Pancreas (tissue), 10 donors: ENCODE measurements around the gene GNAT2. TPM values are rescaled to one million over a fixed set of nuclear protein-coding genes. Genes with fewer than 3 reads are reported as not detected.
A peak's percentile ranks its signal among the peaks of the same experiment; 100 is the strongest.

Experiments
- ATAC-seq, 4 donors: fragments of 200-7000 bp; cut with Tn5 transposase; one replicate each; pipeline versions ENCODE4 v1.8.0 to v1.9.1; 2020; ENCODE audit warnings: mild to moderate bottlenecking in 4 of 4, moderate library complexity in 4 of 4
- DNase-seq, 6 donors: peaks; one replicate each; pipeline ENCODE4 v3.0.0-alpha.2; 2020
- FAIRE-seq: peaks from 2 replicates; lab custom pipeline; 2012; peaks lifted over from hg19 to GRCh38; lab: Jason Lieb, UNC
- H3K27ac ChIP-seq, 4 donors: fragments of 200-600 bp; sonication (generic); 1 replicate in 3 of 4; 2 replicates in 1 of 4; pipeline versions ENCODE4 v1.5.0 to v1.8.0; 2020
- H3K27me3 ChIP-seq, 4 donors: fragments of 200-600 bp; one replicate each; pipeline ENCODE4 v1.8.0; 2021
- H3K36me3 ChIP-seq, 3 donors: fragments of 200-600 bp; sonication (generic) in 1 of 3; one replicate each; pipeline versions ENCODE4 v1.5.0 to v1.8.0; 2020 to 2021
- H3K4me1 ChIP-seq, 3 donors: fragments of 200-600 bp; one replicate each; pipeline ENCODE4 v1.8.0; 2021
- H3K4me3 ChIP-seq, 4 donors: fragments of 200-600 bp; sonication (generic) in 2 of 4; one replicate each; pipeline versions ENCODE4 v1.5.0 to v1.8.0; 2020 to 2021
- H3K9me3 ChIP-seq, 4 donors: fragments of 200-600 bp; one replicate each; pipeline ENCODE4 v1.8.0; 2021
- CTCF ChIP-seq, 4 donors: fragments of 200-600 bp; sonication (generic) in 3 of 4; IDR thresholded peaks; one replicate each; pipeline versions ENCODE4 v1.5.0 to v1.8.0; 2021; ENCODE audit warnings: antibody characterized with exemption in 4 of 4
- WGBS, 2 donors: extraction: QIAGEN DNeasy Blood & Tissue Kit; methylation state at CpG; one replicate each; pipeline ENCODE4 v1.1.7; 2013; 5-methylcytosine and 5-hydroxymethylcytosine counted together
- intact Hi-C, 3 donors: fragments of 100-400 bp; cut with DNase I; formaldehyde crosslinking; loops; one replicate each; pipeline versions ENCODE4 v1.11.1 to v1.14.2; 2022
- polyA plus RNA-seq, 2 donors: library from polyadenylated mRNA; stranded (reverse); fragments of 200-250 nt; gene quantifications; one replicate each; pipeline ENCODE4 v1.2.3, GENCODE V29; 2013
- total RNA-seq, 6 donors: library from RNA; stranded (reverse); fragmentation: NEBNext Ultra II Directional in 4 of 6; extraction: Animal tissue kit (Norgen Biotek cat#: 25700) in 4 of 6; gene quantifications; one replicate each; pipeline versions ENCODE4 v1.2.1 to v1.2.4, GENCODE V29; 2021 to 2023
- donor health status: healthy with polysubstance abuse.
- donor health status: DM: no; HTN: no; CAD: no; lungs with moderate emphysema.
- donor health status: DM: no; HTN: no; CAD: no.
- donor health status: control.
- donor health status: control.
- donor health status: Bipolar disorder and iron deficiency.
- donor health status: DM: yes; HTN: yes; CAD: no.
- donor health status: DM: no; HTN: no; CAD: no.
- donor health status: DM: no; HTN: no; CAD: no.
- donor health status: DM: yes; HTN: yes; CAD: no.

Gene GNAT2
- total and polyA plus RNA-seq, 8 donors, result 0.60 to 0.82 TPM; not detected in 6

- no peak for FAIRE-seq
- Histone ChIP-seq H3K27me3 (no peaks in the 10 kb centered on the region), H3K4me3 (no peak overlapping the region), H3K27ac (peak overlapping the region in 1 of 4 donors; percentile 36), H3K36me3 (no peaks in the 10 kb centered on the region), H3K4me1 (peaks cover 10 to 21% (median 12%) of the 10 kb centered on the region in 3 donors), H3K9me3 (no peaks in the 10 kb centered on the region)
- no peak for TF ChIP-seq CTCF (IDR thresholded peaks at IDR 0.05)
- intact Hi-C loops, result no loop called here
- ATAC-seq, result no peak
- DNase-seq, result no peak
- whole genome bisulfite sequencing, 2 donors, result 76 to 79% methylated on average over 7 of the region's 7 CpGs
Measured at GRCh38 chr1:109657970-109658369, 38.6 kb upstream of the GNAT2 start.

GRCh38 chr1:109657395-109657794, 38.0 kb upstream of the GNAT2 start:
- no peak overlapping the region for H3K27ac ChIP-seq
- H3K4me1 ChIP-seq, result peaks cover 10 to 21% (median 12%) of the 10 kb centered on the region in 3 donors
- DNase-seq (no peak), ATAC-seq (no peak), FAIRE-seq (no peak)
- intact Hi-C loops, result no loop called here
- H3K4me3 ChIP-seq, result no peak overlapping the region
- H3K9me3 ChIP-seq, result no peaks in the 10 kb centered on the region
- WGBS, 2 donors, result 83 to 84% methylated on average over 4 of the region's 4 CpGs
- H3K36me3 ChIP-seq, result no peaks in the 10 kb centered on the region
- TF ChIP-seq CTCF (IDR thresholded peaks at IDR 0.05), result no peak
- no peaks in the 10 kb centered on the region for H3K27me3 ChIP-seq

- Histone ChIP-seq H3K27me3 (no peaks in the 10 kb centered on the region), H3K4me1 (peaks cover 10 to 21% (median 12%) of the 10 kb centered on the region in 3 donors), H3K4me3 (peak within 1 kb of the TSS; percentile 44 to 61 (median 54)), H3K9me3 (no peaks in the 10 kb centered on the region), H3K36me3 (no peaks in the 10 kb centered on the region), H3K27ac (peak within 1 kb of the TSS; percentile 70 to 91 (median 78))
- FAIRE-seq, result no peak
- DNase-seq, result peak; percentile 82 to 92 (median 88)
- intact Hi-C loops, result no loop called here
- peak; percentile 83 to 96 (median 88) for ATAC-seq
- WGBS, 2 donors, result 2% methylated on average over 54 of the region's 54 CpGs
- TF ChIP-seq CTCF (IDR thresholded peaks at IDR 0.05), result no peak
Measured at GRCh38 chr1:109655615-109656519, 36.5 kb upstream of the GNAT2 start, which contains the start of gene GSTM4. Gene GSTM4, plus strand, starts transcription at chr1:109656099. Its CDS starts 291 bp downstream, at chr1:109656390.

GRCh38 chr1:109654519-109654918, 35.1 kb upstream of the GNAT2 start:
- WGBS, 2 donors, result 87 to 90% methylated on average over 12 of the region's 12 CpGs
- H3K9me3 ChIP-seq, result no peaks in the 10 kb centered on the region
- H3K4me1 ChIP-seq, result peaks cover 2 to 12% (median 5%) of the 10 kb centered on the region in 3 donors
- DNase-seq, result no peak
- no peaks in the 10 kb centered on the region for H3K27me3 ChIP-seq
- intact Hi-C loops, result no loop called here
- no peak for ATAC-seq
- no peak for TF ChIP-seq CTCF (IDR thresholded peaks at IDR 0.05)
- H3K27ac ChIP-seq, result peak overlapping the region in 1 of 4 donors; percentile 10
- no peaks in the 10 kb centered on the region for H3K36me3 ChIP-seq
- FAIRE-seq, result no peak
- no peak overlapping the region for H3K4me3 ChIP-seq
